ENCODE data around the gene POC1B. TPM values are rescaled to one million over a fixed set of nuclear protein-coding genes. Genes with fewer than 3 reads are reported as not detected.
A peak's percentile ranks its signal among the peaks of the same experiment; 100 is the strongest.

Gene POC1B
- total RNA-seq, 4 donors from 2014 or later = 17.9 to 34.8 (median 23.6) TPM

GRCh38 chr12:89567691-89568239 lies 41.9 kb upstream of the POC1B start:
- ATAC-seq (ENCODE audit: low FRiP score) (peak; percentile 39), DNase-seq (ENCODE audit: low spot score) (no peak)
- no peak for TF ChIP-seq CTCF (IDR thresholded peaks at IDR 0.05)

- TF ChIP-seq CTCF (IDR thresholded peaks at IDR 0.05) = no peak
- ATAC-seq (ENCODE audit: low FRiP score) = no peak
- DNase-seq (ENCODE audit: low spot score) = no peak
Observed at GRCh38 chr12:89566615-89567014, 40.8 kb upstream of the POC1B start.

GRCh38 chr12:89565002-89565401 lies 39.2 kb upstream of the POC1B start:
- DNase-seq (ENCODE audit: low spot score) = no peak
- no peak for ATAC-seq (ENCODE audit: low FRiP score)
- no peak for TF ChIP-seq CTCF (IDR thresholded peaks at IDR 0.05)

- ATAC-seq (ENCODE audit: low FRiP score) (no peak), DNase-seq (ENCODE audit: low spot score) (no peak)
- no peak for TF ChIP-seq CTCF (IDR thresholded peaks at IDR 0.05)
Observed at GRCh38 chr12:89559753-89560152, 33.9 kb upstream of the POC1B start.

GRCh38 chr12:89556976-89557375 lies 31.1 kb upstream of the POC1B start:
- ATAC-seq (ENCODE audit: low FRiP score) = no peak
- TF ChIP-seq CTCF (IDR thresholded peaks at IDR 0.05) = no peak
- DNase-seq (ENCODE audit: low spot score) = no peak

GRCh38 chr12:89552376-89552775 lies 26.5 kb upstream of the POC1B start:
- TF ChIP-seq CTCF (IDR thresholded peaks at IDR 0.05) = no peak
- ATAC-seq (ENCODE audit: low FRiP score) (no peak), DNase-seq (ENCODE audit: low spot score) (no peak)

GRCh38 chr12:89551747-89552146 lies 25.9 kb upstream of the POC1B start:
- no peak for TF ChIP-seq CTCF (IDR thresholded peaks at IDR 0.05)
- ATAC-seq (ENCODE audit: low FRiP score) (no peak), DNase-seq (ENCODE audit: low spot score) (no peak)
